Activated CD8-positive, alpha-beta memory T cell treated with anti-CD3 and anti-CD28 coated beads for 24 hours (primary cell): Measurements from ENCODE around the gene ZC3H18.

Source experiments
- DNase-seq: peaks from one replicate; pipeline ENCODE4 v3.0.0-alpha.2; 2020

The ZC3H18 gene

GRCh38 chr16:88584676-88585075 is 14.5 kb downstream of the ZC3H18 start:
- DNase-seq, result no peak

- no peak for DNase-seq
Measured at GRCh38 chr16:88585269-88585668, 15.1 kb downstream of the ZC3H18 start.

GRCh38 chr16:88585927-88586581 is 15.9 kb downstream of the ZC3H18 start:
- DNase-seq, result no peak

- no peak for DNase-seq
Measured at GRCh38 chr16:88588148-88588547, 17.9 kb downstream of the ZC3H18 start.

GRCh38 chr16:88588754-88589153 is 18.6 kb downstream of the ZC3H18 start:
- no peak for DNase-seq

GRCh38 chr16:88589441-88589840 is 19.2 kb downstream of the ZC3H18 start:
- no peak for DNase-seq

- DNase-seq, result no peak
Measured at GRCh38 chr16:88591577-88592021, 21.4 kb downstream of the ZC3H18 start.

- DNase-seq, result no peak
Measured at GRCh38 chr16:88593061-88593460, 22.9 kb downstream of the ZC3H18 start.

GRCh38 chr16:88593489-88593888 is 23.3 kb downstream of the ZC3H18 start:
- no peak for DNase-seq

GRCh38 chr16:88593910-88594309 is 23.7 kb downstream of the ZC3H18 start:
- DNase-seq, result no peak

- DNase-seq, result no peak
Measured at GRCh38 chr16:88595101-88595500, 24.9 kb downstream of the ZC3H18 start.

- no peak for DNase-seq
Measured at GRCh38 chr16:88595921-88596320, 25.7 kb downstream of the ZC3H18 start.

GRCh38 chr16:88596483-88596882 is 26.3 kb downstream of the ZC3H18 start:
- no peak for DNase-seq

- DNase-seq, result no peak
Measured at GRCh38 chr16:88597856-88598491, 27.8 kb downstream of the ZC3H18 start.

- no peak for DNase-seq
Measured at GRCh38 chr16:88599092-88599733, 29.0 kb downstream of the ZC3H18 start.

- DNase-seq, result no peak
Measured at GRCh38 chr16:88599825-88600538, 29.8 kb downstream of the ZC3H18 start.

- DNase-seq, result no peak
Measured at GRCh38 chr16:88600539-88600896, 30.3 kb downstream of the ZC3H18 start.

- DNase-seq, result no peak
Measured at GRCh38 chr16:88601313-88602036, 31.3 kb downstream of the ZC3H18 start.

GRCh38 chr16:88602091-88602490 is 31.9 kb downstream of the ZC3H18 start:
- no peak for DNase-seq

- no peak for DNase-seq
Measured at GRCh38 chr16:88605186-88606147, 35.3 kb downstream of the ZC3H18 start.

- no peak for DNase-seq
Measured at GRCh38 chr16:88606148-88606757, 36.0 kb downstream of the ZC3H18 start.
